Right kidney (tissue), 1 donor: ENCODE data around the gene ZBTB40.

Source experiments
- DNase-seq: peaks from one replicate; pipeline ENCODE4 v3.0.0-alpha.2; 2016

The ZBTB40 gene

GRCh38 chr1:22431965-22432364, 19.7 kb upstream of the ZBTB40 start:
- no peak for DNase-seq

- DNase-seq: no peak
Observed at GRCh38 chr1:22434717-22435116, 16.9 kb upstream of the ZBTB40 start.

GRCh38 chr1:22436948-22437347, 14.7 kb upstream of the ZBTB40 start:
- no peak for DNase-seq

GRCh38 chr1:22437573-22437972, 14.1 kb upstream of the ZBTB40 start:
- no peak for DNase-seq

- no peak for DNase-seq
Observed at GRCh38 chr1:22440582-22440981, 11.1 kb upstream of the ZBTB40 start.

- no peak for DNase-seq
Observed at GRCh38 chr1:22442212-22442894, 9.3 kb upstream of the ZBTB40 start.

- DNase-seq: no peak
Observed at GRCh38 chr1:22443332-22443731, 8.3 kb upstream of the ZBTB40 start.

- no peak for DNase-seq
Observed at GRCh38 chr1:22444856-22445255, 6.8 kb upstream of the ZBTB40 start.

- DNase-seq: no peak
Observed at GRCh38 chr1:22447621-22448111, 4.0 kb upstream of the ZBTB40 start.

GRCh38 chr1:22449636-22450035, 2.0 kb upstream of the ZBTB40 start:
- no peak for DNase-seq

GRCh38 chr1:22450351-22451021, 1.2 kb upstream of the ZBTB40 start:
- no peak for DNase-seq

- DNase-seq: no peak
Observed at GRCh38 chr1:22452481-22452957, 868 bp downstream of the ZBTB40 start.

GRCh38 chr1:22453181-22453580, 1.5 kb downstream of the ZBTB40 start:
- no peak for DNase-seq

- DNase-seq: no peak
Observed at GRCh38 chr1:22454476-22455056, 2.9 kb downstream of the ZBTB40 start.

GRCh38 chr1:22457345-22457744, 5.7 kb downstream of the ZBTB40 start:
- no peak for DNase-seq

- no peak for DNase-seq
Observed at GRCh38 chr1:22457836-22458235, 6.2 kb downstream of the ZBTB40 start.

GRCh38 chr1:22461100-22461499, 9.4 kb downstream of the ZBTB40 start:
- no peak for DNase-seq

- DNase-seq: no peak
Observed at GRCh38 chr1:22461678-22462527, 10.3 kb downstream of the ZBTB40 start.

- no peak for DNase-seq
Observed at GRCh38 chr1:22462928-22463327, 11.3 kb downstream of the ZBTB40 start.

- DNase-seq: no peak
Observed at GRCh38 chr1:22465015-22465565, 13.4 kb downstream of the ZBTB40 start.

GRCh38 chr1:22465671-22466070, 14.0 kb downstream of the ZBTB40 start:
- DNase-seq: no peak

- DNase-seq: no peak
Observed at GRCh38 chr1:22470227-22470626, 18.6 kb downstream of the ZBTB40 start.
